A549 (cell line): ENCODE measurements around the gene GSTA3. TPM values are rescaled to one million over a fixed set of nuclear protein-coding genes. Genes with fewer than 3 reads are reported as not detected.

ENCODE experiments used
- ATAC-seq, 2 experiments: fragments of 200-7000 bp in 1 of 2; fragments of >200 bp in 1 of 2; cut with Nextera tagmentation in 1 of 2; cut with Tn5 transposase in 1 of 2; 3 replicates each; pipeline versions ENCODE4 v1.8.0 to v1.9.1; 2018 to 2020; ENCODE audit warnings: mild to moderate bottlenecking in 1 of 2, moderate library complexity in 1 of 2
- CTCF ChIA-PET: fragments of 300-600 bp; sonication (Branson Sonifier 250); formaldehyde crosslinking; extraction: SDS; loops from one replicate; lab custom pipeline; 2021; ENCODE audit warnings: antibody characterized with exemption, inconsistent platforms; lab: Yijun Ruan, JAX
- POLR2A ChIA-PET: fragments of 350-600 bp; formaldehyde crosslinking; extraction: SDS; loops from one replicate; lab custom pipeline; 2021; ENCODE audit warnings: antibody characterized with exemption, inconsistent platforms; lab: Yijun Ruan, JAX
- DNase-seq, 2 experiments: peaks; one replicate each; pipeline versions ENCODE4 v3.0.0 to v3.0.0-alpha.2; 2011 to 2016; ENCODE audit warnings: low read depth in 1 of 2, low spot score in 1 of 2
- FAIRE-seq: peaks from 2 replicates; lab custom pipeline; 2011; peaks lifted over from hg19 to GRCh38; lab: Jason Lieb, UNC
- H3K27ac ChIP-seq, 2 experiments: fragments of >200 bp; sonication (Bioruptor Twin); formaldehyde crosslinking; 3 replicates each; pipeline ENCODE4 v1.5.1; 2016 to 2017
- H3K4me1 ChIP-seq: fragments of >200 bp; sonication (Bioruptor Twin); formaldehyde crosslinking; 3 replicates; pipeline ENCODE4 v1.6.1; 2016
- H3K4me2 ChIP-seq: fragments of >200 bp; sonication (Bioruptor Twin); formaldehyde crosslinking; 3 replicates; pipeline ENCODE4 v1.6.1; 2016
- H3K4me3 ChIP-seq: fragments of >200 bp; sonication (Bioruptor Twin); formaldehyde crosslinking; 3 replicates; pipeline ENCODE4 v1.5.1; 2016
- H3K9me3 ChIP-seq: fragments of >200 bp; sonication (Bioruptor Twin); formaldehyde crosslinking; 3 replicates; pipeline ENCODE4 v1.6.1; 2016
- CHD4 ChIP-seq: fragments of 200-600 bp; sonication (generic); IDR thresholded peaks from 2 replicates; pipeline ENCODE4 v1.6.1; 2016; ENCODE audit warnings: antibody characterized with exemption, mild to moderate bottlenecking, borderline replicate concordance
- EHF ChIP-seq: fragments of 250-450 bp; sonication (Bioruptor Pico); IDR thresholded peaks from 2 replicates; pipeline ENCODE4 v1.5.0; 2020; ENCODE audit warnings: mild to moderate bottlenecking
- FOSB ChIP-seq: fragments of 250-450 bp; sonication (Bioruptor Pico); IDR thresholded peaks from 2 replicates; pipeline ENCODE4 v1.5.0; 2020; ENCODE audit warnings: mild to moderate bottlenecking, moderate library complexity
- JUN ChIP-seq, 2 experiments: fragments of >200 bp; sonication (Bioruptor Twin); formaldehyde crosslinking; IDR thresholded peaks; 2 replicates in 1 of 2; 3 replicates in 1 of 2; pipeline ENCODE4 v1.6.1; 2016 to 2017
- JUNB ChIP-seq: fragments of >200 bp; sonication (Bioruptor Twin); formaldehyde crosslinking; IDR thresholded peaks from 2 replicates; pipeline ENCODE4 v1.6.1; 2016
- KDM1A ChIP-seq: fragments of 200-600 bp; sonication (generic); IDR thresholded peaks from 2 replicates; pipeline ENCODE4 v1.6.1; 2016; ENCODE audit warnings: low read depth, mild to moderate bottlenecking
- MAFK ChIP-seq: fragments of 450-650 bp; IDR thresholded peaks from 2 replicates; pipeline ENCODE4 v1.6.1; 2014; ENCODE audit not compliant: partially characterized antibody
- MAZ ChIP-seq: fragments of 150-350 bp; IDR thresholded peaks from 2 replicates; pipeline ENCODE4 v1.6.1; 2014; ENCODE audit warnings: antibody characterized with exemption, low read depth, low read length, borderline replicate concordance
- MYC ChIP-seq: IDR thresholded peaks from 2 replicates; pipeline ENCODE4 v1.6.1; 2012; ENCODE audit warnings: mild to moderate bottlenecking, inconsistent platforms, low read length, improper control_type of control experiment, borderline replicate concordance
- POLR2A ChIP-seq: IDR thresholded peaks from 2 replicates; pipeline ENCODE4 v1.6.1; 2012; ENCODE audit warnings: mild to moderate bottlenecking, low read length
- RAD21 ChIP-seq, 2 experiments: fragments of >200 bp in 1 of 2; sonication (Bioruptor Twin) in 1 of 2; formaldehyde crosslinking in 1 of 2; IDR thresholded peaks in 1 of 2; conservative IDR thresholded peaks in 1 of 2; 2 replicates in 1 of 2; 3 replicates in 1 of 2; pipeline ENCODE4 v1.6.1; 2012 to 2018; ENCODE audit warnings: inconsistent platforms in 1 of 2
- RARB ChIP-seq: fragments of 250-450 bp; sonication (Bioruptor Pico); IDR thresholded peaks from 2 replicates; pipeline ENCODE4 v1.8.0; 2021; ENCODE audit warnings: mild to moderate bottlenecking, moderate library complexity
- RNF2 ChIP-seq: fragments of 200-600 bp; sonication (generic); IDR thresholded peaks from 2 replicates; pipeline ENCODE4 v1.6.1; 2016; ENCODE audit warnings: low read depth, mild to moderate bottlenecking, antibody characterized with exemption, moderate library complexity, borderline replicate concordance
- TFCP2L1 ChIP-seq: fragments of 250-450 bp; sonication (Bioruptor Pico); IDR thresholded peaks from 2 replicates; pipeline ENCODE4 v1.5.0; 2021; ENCODE audit warnings: mild to moderate bottlenecking
- ZFP36 ChIP-seq: fragments of 450-650 bp; IDR thresholded peaks from 2 replicates; pipeline ENCODE4 v1.6.1; 2014; ENCODE audit warnings: borderline replicate concordance; ENCODE audit not compliant: partially characterized antibody
- WGBS: methylation state at CpG from one replicate; pipeline ENCODE4 v1.1.6; 2017; ENCODE audit errors: missing lambda C conversion rate; 5-methylcytosine and 5-hydroxymethylcytosine counted together
- polyA plus RNA-seq, 4 experiments: library from polyadenylated mRNA; depleted of rRNA in 3 of 4; stranded (reverse); fragments of >200 nt; fragmentation: RNase III in 1 of 4; extraction: RNeasy Plus Mini Kit Qiagen cat#74134 plus additional on column Dnase treatment in 1 of 4; gene quantifications; 2 replicates in 3 of 4; 3 replicates in 1 of 4; pipeline ENCODE4 v1.2.3, GENCODE V29; 2011 to 2017
- TF ChIP-seq, protein P1 (sequence below): fragments of 250-450 bp; sonication (Bioruptor Pico); IDR thresholded peaks from 2 replicates; pipeline ENCODE4 v1.5.0; 2020; ENCODE audit warnings: low read depth, mild to moderate bottlenecking, moderate library complexity
- TF ChIP-seq, protein P2 (sequence below): fragments of 200-600 bp; sonication (generic); IDR thresholded peaks from 2 replicates; pipeline ENCODE4 v1.6.1; 2016; ENCODE audit warnings: antibody characterized with exemption, mild to moderate bottlenecking, moderate library complexity
- TF ChIP-seq, protein P3 (sequence below): fragments of 450-650 bp; IDR thresholded peaks from 2 replicates; pipeline ENCODE4 v1.6.1; 2014; ENCODE audit warnings: antibody characterized with exemption

The GSTA3 gene
- polyA plus RNA-seq, 2 of the 4 experiments (the other 2 are of a cell fraction), result not detected

DNA sequence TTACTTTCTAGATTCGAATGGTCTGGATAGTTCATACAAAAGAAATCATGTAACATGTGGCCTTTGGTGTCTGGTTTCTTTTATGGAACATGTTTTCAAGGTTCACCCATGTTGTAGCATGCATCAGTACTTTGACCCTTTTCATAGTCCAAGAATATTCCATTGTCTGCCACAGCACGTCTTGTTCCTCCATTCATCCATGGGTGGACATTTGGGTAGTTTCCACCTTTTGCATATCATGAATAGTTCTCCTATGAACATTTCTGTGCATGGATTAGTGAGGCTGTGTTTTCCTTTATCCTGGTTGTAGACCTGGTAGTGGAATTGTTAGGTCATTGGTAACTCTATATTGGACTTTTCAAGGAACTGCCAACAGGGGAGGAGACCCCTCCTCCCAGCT is 31.7 kb downstream of the GSTA3 start:
- H3K4me1 ChIP-seq, result peaks cover 8% of the 10 kb centered on the region; the same call in 2 of the 3 replicates
- ATAC-seq, result no peak
- no peaks in the 10 kb centered on the region for H3K9me3 ChIP-seq
- POLR2A ChIA-PET, result no interaction called here
- no peak for DNase-seq
- 49% methylated on average over 2 of the region's 2 CpGs for WGBS
- no peak overlapping the region for H3K27ac ChIP-seq
- TF ChIP-seq KDM1A (no peak), FOSB (no peak), MAFK (no peak), RARB (CRISPR knock-in tag) (no peak), JUNB (no peak), TFCP2L1 (CRISPR knock-in tag) (no peak), MAZ (no peak), ZFP36 (no peak), RNF2 (no peak), CHD4 (no peak), EHF (CRISPR knock-in tag) (no peak), JUN (IDR thresholded peaks at IDR 0.05) (no peak), RAD21 (conservative IDR thresholded peaks at IDR 0.05 in 1 of 2, IDR thresholded peaks at IDR 0.05 in 1 of 2) (no peak), POLR2A (no peak), MYC (no peak)
- TF ChIP-seq, protein P1, sequence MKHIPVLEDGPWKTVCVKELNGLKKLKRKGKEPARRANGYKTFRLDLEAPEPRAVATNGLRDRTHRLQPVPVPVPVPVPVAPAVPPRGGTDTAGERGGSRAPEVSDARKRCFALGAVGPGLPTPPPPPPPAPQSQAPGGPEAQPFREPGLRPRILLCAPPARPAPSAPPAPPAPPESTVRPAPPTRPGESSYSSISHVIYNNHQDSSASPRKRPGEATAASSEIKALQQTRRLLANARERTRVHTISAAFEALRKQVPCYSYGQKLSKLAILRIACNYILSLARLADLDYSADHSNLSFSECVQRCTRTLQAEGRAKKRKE (CRISPR knock-in tag), result no peak
- TF ChIP-seq, protein P2, sequence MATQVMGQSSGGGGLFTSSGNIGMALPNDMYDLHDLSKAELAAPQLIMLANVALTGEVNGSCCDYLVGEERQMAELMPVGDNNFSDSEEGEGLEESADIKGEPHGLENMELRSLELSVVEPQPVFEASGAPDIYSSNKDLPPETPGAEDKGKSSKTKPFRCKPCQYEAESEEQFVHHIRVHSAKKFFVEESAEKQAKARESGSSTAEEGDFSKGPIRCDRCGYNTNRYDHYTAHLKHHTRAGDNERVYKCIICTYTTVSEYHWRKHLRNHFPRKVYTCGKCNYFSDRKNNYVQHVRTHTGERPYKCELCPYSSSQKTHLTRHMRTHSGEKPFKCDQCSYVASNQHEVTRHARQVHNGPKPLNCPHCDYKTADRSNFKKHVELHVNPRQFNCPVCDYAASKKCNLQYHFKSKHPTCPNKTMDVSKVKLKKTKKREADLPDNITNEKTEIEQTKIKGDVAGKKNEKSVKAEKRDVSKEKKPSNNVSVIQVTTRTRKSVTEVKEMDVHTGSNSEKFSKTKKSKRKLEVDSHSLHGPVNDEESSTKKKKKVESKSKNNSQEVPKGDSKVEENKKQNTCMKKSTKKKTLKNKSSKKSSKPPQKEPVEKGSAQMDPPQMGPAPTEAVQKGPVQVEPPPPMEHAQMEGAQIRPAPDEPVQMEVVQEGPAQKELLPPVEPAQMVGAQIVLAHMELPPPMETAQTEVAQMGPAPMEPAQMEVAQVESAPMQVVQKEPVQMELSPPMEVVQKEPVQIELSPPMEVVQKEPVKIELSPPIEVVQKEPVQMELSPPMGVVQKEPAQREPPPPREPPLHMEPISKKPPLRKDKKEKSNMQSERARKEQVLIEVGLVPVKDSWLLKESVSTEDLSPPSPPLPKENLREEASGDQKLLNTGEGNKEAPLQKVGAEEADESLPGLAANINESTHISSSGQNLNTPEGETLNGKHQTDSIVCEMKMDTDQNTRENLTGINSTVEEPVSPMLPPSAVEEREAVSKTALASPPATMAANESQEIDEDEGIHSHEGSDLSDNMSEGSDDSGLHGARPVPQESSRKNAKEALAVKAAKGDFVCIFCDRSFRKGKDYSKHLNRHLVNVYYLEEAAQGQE, result no peak
- TF ChIP-seq, protein P3, sequence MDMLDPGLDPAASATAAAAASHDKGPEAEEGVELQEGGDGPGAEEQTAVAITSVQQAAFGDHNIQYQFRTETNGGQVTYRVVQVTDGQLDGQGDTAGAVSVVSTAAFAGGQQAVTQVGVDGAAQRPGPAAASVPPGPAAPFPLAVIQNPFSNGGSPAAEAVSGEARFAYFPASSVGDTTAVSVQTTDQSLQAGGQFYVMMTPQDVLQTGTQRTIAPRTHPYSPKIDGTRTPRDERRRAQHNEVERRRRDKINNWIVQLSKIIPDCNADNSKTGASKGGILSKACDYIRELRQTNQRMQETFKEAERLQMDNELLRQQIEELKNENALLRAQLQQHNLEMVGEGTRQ, result no peak
- FAIRE-seq, result no peak
- CTCF ChIA-PET, result interaction anchor here (2.1 kb wide), 1 partner anchor 20 kb away, joined by 7 read pairs; no protein-coding TSS in a partner anchor
- H3K4me2 ChIP-seq, result no peak overlapping the region
- H3K4me3 ChIP-seq, result no peak overlapping the region

DNA sequence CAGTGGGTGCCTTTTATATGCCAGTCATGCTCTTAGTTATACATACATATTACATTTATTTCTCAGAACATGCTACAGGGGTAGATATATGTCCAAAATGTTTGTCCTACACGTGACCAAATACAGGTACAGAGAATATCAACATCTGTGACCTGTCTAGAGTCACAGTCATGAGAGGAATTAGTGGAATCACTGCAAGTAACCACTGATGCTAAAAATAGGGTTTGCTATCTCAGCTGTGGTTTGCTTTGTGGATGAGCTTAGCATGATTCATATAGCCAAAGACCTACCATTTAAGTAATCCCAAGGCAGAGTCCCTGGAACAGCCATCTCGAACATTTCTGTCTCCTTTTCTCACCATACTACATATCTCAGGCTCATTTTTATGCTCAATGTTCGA is 32.3 kb downstream of the GSTA3 start:
- no peaks in the 10 kb centered on the region for H3K9me3 ChIP-seq
- no peak overlapping the region for H3K27ac ChIP-seq
- CTCF ChIA-PET, result interaction anchor here (0.7 to 2.1 kb wide), 2 partner anchors 19 to 219 kb away, joined by 3 to 7 read pairs; no protein-coding TSS in a partner anchor
- 27% methylated on average over 3 of the region's 3 CpGs for WGBS
- H3K4me2 ChIP-seq, result no peak overlapping the region
- H3K4me1 ChIP-seq, result peaks cover 8% of the 10 kb centered on the region; the same call in 2 of the 3 replicates
- no peak overlapping the region for H3K4me3 ChIP-seq
- FAIRE-seq (no peak), ATAC-seq (no peak; a peak in 1 of 6 replicates), DNase-seq (peak in 1 of 2 experiments; percentile 10)
- POLR2A ChIA-PET, result no interaction called here
- no peak for TF ChIP-seq POLR2A
